ENCODE data around the gene CARS2.
"Not testable (repeated sequence)": the region's sequence is repeated elsewhere in the genome, so short reads cannot be mapped to it uniquely, and the experiment has no call there.

Gene CARS2, protein sequence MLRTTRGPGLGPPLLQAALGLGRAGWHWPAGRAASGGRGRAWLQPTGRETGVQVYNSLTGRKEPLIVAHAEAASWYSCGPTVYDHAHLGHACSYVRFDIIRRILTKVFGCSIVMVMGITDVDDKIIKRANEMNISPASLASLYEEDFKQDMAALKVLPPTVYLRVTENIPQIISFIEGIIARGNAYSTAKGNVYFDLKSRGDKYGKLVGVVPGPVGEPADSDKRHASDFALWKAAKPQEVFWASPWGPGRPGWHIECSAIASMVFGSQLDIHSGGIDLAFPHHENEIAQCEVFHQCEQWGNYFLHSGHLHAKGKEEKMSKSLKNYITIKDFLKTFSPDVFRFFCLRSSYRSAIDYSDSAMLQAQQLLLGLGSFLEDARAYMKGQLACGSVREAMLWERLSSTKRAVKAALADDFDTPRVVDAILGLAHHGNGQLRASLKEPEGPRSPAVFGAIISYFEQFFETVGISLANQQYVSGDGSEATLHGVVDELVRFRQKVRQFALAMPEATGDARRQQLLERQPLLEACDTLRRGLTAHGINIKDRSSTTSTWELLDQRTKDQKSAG

DNA sequence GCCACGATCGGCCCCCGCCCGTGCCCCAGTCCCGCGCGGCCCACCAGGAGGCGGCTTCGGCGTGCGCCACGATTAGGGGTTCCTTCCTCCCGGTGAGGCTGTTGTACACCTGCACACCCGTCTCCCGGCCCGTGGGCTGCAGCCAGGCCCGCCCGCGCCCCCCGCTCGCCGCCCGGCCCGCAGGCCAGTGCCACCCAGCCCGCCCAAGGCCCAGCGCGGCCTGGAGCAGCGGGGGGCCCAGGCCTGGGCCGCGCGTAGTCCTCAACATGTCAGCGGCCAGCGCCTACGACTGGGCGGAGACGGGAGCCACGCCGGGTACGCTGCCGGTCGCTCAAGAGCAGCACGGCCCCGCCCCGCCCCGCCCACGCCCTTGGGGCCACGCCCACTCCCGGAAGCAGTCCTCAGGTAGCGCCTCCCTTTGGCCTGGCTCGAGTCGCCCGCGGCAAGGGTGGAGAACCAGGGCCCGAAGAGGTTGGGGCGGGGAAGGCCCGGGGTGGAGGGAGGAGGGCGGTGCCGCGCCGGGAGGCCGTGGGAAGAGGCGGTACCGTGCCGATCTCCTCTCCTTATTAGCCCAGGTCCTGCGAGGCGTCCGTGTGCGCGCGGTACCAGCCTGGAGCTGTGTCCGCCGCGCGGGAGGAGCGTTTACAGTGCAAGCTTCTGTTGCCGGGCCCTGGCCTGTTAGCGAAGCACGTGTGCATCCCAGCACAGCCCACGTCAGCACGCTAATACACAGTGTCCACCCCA is at the start of gene CARS2:
TSS of gene CARS2 (minus strand) at position 291 of the 744 bp plus-strand sequence. CDS start at position 268, 23 bp downstream.
- FAIRE-seq: no peak

DNA sequence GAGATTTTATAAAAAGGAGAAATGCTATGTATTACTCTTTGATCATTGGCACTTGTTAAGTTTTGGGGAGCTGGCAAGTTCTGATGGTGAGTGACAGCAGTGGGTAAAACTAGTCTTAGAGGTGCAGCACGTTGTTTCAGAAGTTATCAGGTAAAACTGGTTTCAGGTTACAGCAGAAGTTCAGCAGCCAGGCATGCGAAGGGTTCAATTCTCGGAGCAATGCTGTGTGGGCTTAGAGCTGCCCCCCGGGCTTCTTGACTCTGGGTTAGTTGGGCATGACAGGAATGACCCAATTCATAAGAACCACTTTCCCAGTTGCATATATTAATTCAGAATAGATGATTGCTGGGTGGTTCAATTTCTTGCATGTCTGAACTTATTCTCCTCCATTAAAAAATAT is 42.4 kb upstream of the CARS2 start:
- no peak for FAIRE-seq

DNA sequence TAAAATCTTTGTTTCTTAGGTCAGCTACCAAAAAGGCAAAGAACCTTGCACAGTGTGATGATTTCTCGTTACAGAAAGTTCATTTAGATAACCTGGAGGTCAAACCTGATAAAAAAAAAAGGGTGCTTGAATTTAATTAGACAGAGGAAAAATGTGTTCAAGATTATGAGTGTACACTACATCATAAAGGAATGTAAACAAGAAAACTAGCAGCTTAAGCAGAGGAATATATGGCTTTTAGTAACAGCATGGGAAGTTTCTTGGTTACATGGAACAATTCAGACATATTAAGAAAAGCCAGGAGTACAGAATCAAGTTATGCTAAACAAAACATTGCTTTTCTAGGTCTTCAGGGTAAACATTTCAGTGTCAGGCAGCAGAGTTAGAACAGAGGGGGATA is 40.5 kb upstream of the CARS2 start:
- FAIRE-seq: no peak

DNA sequence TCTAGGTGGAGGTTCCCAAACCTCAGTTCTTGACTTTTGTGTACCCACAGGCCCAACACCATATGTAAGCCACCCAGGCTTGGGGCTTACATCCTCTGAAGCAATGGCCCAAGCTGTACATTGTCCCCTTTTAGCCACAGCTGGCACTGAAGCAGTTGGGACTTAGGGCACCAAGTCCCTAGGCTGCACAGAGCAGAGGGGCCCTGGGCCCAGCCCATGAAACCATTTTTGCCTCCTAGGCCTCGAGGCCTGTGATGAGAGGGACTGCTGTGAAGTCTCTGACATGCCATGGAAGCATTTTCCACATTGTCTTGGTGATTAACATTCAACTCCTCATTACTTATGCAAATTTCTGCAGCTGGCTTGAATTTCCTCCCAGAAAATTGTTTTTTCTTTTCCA is 37.8 kb upstream of the CARS2 start:
- no peak for FAIRE-seq

DNA sequence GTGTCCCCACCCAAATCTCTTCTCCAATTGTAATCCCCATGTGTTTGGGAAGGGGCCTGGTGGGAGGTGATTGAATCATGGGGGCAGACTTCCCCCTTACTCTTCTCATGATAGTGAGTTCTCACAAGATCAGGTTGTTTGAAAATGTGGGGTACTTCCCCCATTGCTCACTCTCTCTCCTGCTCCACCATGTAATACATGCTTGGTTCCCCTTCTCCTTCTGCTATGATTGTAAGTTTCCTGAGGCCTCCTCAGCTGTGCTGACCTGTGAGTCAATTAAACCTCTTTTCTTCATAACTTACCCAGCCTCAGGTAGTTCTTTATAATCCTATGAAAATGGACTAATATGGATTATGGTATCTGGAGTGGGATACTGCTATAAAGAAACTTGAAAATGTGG is 31.6 kb upstream of the CARS2 start:
- FAIRE-seq: no peak

DNA sequence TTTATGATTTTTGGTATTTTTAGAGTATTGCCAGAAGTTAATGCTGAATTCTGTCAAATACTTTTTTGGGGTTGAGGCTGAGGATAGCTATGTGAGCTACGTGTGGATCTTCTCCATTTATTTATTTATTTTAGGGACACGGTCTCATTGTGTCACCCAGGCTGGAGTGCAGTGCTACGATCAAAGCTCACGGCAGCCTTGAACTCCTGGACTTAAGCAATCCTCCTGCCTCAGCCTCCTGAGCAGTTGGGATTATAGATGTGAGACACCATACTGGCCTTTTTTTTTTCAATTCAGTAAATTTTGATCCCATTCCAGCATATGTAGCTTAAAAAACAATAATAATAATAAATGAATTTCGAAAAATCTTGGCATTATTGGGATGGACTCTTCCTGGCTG is 28.6 kb upstream of the CARS2 start:
- no peak for FAIRE-seq

DNA sequence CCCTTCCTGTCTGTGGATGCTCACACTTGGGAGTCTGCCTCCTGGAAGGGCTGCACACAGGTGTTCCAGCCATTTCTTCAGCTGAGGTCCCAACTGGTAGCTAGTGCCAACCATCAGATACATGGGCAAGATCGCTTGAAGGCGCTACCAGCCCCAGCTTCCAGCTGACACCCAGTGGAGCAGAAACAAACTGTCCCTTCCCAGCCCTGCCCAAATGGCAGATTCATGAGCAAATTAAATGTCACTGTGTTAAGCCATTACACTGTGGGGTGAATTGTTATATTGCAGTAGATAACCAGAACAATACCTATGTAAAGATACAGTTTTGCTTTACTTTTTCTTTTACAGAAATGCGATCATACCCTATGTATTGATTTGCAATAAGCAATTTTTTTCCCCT is 25.2 kb upstream of the CARS2 start:
- FAIRE-seq: no peak

DNA sequence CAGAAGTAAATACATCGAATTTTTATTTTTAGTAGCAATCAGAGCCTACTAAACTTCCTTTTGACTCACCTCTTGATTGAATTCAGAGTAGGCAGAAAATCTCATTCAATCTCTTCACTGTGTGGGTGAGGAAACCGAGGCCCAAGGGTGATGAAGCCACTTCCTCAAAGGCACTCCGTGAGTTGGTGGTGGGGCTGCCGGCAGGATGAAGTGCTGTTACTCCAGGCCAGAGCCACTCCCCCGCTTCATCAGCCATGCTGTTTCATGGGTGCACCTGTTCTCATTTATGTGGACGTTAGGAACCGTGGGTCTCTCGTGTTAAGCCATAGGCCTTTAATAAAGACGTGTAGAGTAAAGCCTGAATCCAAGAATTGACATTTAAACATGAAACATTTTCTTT is 20.8 kb upstream of the CARS2 start:
- no peak for FAIRE-seq

DNA sequence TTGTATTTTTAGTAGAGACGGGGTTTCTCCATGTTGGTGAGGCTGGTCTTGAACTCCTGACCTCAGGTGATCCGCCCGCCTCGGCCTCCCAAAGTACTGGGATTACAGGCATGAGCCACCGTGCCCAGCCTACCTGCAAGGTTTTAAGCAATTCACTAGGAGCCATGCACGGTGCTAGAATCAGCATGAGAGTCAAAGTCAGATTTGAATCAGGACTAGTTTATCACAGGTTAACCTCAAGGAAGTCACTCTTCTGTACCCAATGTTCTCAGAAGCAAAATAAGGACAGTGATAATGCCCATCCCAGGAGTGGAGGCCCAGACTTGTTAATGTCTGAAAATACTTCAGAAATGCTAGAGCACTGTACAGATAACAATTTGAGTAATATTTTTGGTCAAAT is 20.2 kb upstream of the CARS2 start:
- not testable (repeated sequence) for FAIRE-seq

DNA sequence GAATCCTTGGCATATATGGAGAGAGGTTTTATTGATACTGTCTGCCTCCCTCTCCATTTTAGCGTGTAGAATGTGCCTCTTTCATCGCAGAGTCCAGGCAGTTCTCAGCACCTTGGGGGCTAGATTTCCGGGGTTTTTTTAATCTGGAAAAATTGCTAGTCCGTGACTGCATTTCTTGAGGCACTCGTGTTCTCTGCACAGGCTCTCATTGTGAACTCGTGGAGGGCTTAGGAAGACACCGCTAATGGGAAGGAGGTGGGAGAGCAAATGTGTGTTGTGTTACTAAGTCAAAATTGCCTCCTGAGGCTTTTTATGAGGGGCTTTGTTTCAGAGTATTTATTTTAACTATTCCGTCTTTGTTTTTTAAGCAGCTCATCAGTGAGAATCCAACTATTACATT is 17.7 kb upstream of the CARS2 start:
- FAIRE-seq: no peak

DNA sequence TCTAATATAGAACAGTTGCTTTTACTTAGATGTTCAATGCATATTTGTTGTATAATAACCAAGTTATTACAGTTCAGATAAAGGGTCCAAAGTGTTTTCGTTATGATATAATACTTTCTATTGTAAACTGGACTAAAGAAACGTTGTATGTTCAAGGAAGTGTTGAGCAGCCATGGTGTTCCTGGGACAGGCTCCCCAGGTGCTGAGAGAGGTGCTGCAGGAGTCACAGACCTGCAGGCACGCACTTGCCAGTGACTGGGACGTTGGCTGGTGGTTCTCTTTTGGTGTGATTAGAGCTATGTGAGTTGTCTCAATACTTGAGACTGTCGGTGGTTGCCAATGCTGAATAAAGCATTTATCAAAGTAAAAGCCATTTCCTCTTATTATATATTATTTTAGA is 17.1 kb upstream of the CARS2 start:
- no peak for FAIRE-seq

DNA sequence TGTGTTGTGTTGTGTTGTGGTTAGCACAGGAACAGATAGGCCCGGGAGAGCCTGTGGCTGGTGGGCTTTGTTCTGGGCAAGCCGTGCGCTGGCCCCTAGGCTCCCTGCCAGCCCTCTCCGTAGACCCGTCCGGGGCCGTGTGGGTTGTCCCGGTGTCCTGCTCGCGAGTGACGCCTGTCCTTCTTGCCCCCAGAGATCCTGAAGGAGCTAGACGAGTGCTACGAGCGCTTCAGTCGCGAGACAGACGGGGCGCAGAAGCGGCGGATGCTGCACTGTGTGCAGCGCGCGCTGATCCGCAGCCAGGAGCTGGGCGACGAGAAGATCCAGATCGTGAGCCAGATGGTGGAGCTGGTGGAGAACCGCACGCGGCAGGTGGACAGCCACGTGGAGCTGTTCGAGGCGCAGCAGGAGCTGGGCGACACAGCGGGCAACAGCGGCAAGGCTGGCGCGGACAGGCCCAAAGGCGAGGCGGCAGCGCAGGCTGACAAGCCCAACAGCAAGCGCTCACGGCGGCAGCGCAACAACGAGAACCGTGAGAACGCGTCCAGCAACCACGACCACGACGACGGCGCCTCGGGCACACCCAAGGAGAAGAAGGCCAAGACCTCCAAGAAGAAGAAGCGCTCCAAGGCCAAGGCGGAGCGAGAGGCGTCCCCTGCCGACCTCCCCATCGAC is 13.3 kb upstream of the CARS2 start:
- FAIRE-seq: no peak

DNA sequence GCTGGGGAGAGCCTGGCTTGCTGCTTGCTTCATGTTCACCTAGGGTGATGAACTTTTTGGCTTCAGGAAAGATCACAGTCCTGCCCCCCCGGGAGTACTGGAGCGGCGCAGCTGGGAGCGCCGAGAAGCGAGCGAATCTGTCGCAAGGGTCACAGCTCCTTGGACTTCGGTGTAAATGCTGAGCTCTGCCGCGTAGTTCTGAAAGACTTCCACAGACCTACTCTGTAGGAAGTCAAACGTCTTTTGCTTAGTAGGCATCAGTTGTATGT is 10.3 kb upstream of the CARS2 start:
- no peak for FAIRE-seq

DNA sequence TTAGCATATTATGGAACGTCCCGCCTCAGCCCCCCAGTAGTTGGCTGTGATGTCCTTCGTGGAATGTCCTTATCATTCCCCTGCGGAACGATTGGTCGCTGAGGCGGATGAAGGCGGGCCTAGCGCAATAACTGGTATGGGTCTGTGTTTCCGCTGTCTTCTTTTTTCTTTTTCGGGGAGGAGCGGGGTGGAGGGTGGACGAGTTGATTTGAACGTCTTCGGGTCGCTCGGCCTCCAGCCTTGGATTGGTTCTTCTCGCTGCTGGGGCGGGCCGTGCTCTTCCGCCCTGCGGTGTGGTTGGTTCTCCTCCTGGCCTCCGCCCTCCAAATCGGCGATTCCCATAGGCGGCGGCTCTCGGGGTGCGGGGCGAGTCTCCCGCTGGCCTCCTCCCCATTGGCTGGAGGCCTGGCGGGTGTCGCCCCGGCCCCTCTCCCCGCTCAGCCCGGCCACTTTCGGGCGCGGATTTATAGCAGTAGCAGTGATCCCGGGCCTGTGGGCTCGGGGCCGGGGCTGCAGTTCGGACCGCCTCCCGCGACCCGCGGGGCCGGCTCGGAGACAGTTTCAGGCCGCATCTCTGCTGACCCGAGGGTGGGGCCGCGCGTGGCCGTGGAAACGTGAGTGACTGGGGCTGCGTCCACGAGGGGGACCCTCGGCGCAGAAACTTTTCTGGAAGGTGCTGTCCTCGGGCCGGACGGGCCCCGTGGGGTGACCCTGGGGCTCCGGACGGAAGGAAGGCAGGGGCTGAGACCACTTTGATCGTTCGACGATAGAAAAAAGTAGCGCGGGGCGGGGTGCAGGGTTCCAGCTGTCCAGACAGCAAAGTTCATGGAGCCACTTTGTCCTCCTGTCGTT is 9.7 kb upstream of the CARS2 start:
- FAIRE-seq: peak; percentile 97

DNA sequence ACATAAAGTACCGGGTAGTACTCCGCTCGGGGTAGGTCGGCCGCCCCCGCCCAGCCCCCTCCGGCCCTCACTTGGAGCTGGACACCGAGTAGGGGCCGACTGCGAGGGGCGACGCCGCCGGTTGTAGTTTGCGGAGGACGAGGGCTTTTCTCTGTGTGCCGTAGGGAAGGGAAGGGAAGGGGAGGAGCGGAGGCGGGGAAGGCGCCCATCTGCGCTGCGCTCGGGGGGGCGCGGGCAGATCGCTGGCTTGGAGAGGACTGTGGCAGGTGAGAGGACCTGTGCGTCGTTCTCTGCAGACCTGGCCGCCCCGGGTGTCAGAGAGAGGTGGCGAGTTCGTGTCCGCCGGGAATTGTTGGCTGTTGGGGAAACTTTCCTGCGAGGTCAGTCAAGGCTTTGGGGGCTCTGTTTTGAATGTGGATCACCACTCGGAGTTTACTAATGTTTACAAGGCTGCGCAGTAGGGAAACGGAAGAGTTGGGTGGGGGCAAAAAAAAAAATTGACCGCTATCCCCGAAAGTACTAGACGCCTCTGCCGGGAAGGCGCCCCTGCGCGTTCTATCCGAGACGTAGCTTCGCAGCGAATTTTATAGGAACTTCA is 9.0 kb upstream of the CARS2 start:
- no peak for FAIRE-seq

DNA sequence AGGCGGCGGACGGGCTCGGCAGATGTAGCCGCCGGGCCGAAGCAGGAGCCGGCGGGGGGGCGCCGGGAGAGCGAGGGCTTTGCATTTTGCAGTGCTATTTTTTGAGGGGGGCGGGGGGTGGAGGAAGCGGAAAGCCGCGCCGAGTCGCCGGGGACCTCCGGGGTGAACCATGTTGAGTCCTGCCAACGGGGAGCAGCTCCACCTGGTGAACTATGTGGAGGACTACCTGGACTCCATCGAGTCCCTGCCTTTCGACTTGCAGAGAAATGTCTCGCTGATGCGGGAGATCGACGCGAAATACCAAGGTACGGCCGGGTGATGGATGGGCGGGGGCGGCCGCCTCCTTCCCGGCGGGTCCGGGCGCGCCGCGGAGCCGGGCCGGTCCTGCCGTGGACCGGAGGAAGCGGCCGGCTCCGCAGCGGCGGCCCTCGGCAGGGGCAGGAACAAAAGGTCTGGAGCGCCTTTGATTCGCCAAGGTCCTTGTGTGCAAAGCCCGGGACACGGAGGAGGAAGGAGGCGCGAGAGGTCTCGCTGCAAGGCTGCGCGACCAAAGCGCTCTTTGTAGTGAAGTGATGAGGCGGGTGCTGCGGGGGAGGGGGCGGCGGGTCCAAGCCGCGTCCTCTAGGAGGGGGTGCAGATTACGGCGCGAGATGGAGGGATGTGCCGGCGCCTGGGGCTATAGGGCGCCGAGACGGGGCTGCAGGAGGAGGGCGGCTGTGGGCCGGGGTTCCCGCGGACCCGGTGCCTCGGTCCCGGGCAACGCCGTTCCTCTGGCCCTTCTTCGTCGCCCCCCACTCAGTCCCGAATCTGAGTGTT is 8.3 kb upstream of the CARS2 start:
- FAIRE-seq: no peak

DNA sequence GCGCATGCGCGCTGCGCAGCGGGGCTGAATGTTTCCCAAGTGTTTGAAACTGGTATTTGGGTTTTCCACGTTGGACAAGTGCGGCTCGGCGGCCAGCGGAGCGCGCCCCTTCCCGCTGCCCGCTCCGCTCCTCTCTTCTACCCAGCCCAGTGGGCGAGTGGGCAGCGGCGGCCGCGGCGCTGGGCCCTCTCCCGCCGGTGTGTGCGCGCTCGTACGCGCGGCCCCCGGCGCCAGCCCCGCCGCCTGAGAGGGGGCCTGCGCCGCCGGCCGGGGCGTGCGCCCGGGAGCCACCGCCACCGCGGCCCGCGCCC is 7.7 kb upstream of the CARS2 start, which contains the start of gene ING1:
TSS of gene ING1 (plus strand) at position 59 of the 311 bp plus-strand sequence. CDS start 450 bp downstream, outside the sequence.
- FAIRE-seq: no peak

DNA sequence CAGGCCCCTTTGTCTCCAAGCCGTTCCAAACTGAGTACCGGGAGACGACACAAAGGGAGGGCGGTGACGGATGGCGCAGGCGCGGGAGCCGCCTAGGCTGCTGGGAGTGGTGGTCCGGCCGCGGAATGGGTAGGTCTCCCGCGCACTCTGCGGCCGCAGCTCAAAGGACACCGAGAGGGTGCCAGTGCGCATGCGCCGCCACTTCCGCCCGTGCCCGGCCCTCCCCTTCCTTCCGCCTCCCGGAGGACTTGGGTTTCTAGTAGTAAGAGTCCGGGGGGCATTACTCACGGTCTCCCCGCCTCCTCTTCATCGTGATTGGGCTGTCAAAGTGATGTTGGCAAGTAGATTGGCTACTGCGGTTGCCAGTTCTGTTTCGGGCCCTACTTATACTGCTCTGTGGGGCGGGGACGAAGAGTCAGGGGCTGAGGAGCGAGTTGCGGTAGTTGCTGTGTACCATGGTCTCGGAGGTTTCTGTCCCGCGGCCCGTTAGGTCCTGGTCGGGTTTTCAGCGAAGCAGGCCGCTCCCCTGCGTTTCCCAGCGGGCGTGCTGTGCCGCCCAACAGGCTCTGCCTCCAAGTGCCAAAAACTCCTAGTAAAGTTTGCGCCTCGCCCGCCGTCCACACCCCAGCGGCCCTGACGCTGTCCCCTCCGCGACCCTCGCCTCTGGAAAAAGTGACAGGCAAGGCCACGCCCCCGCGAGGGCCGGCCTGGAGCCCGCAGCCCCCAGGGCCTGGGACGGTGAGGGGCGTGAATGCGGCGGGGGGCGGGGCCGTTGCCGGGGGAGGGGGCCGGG is 7.1 kb upstream of the CARS2 start:
- FAIRE-seq: peak; percentile 81

DNA sequence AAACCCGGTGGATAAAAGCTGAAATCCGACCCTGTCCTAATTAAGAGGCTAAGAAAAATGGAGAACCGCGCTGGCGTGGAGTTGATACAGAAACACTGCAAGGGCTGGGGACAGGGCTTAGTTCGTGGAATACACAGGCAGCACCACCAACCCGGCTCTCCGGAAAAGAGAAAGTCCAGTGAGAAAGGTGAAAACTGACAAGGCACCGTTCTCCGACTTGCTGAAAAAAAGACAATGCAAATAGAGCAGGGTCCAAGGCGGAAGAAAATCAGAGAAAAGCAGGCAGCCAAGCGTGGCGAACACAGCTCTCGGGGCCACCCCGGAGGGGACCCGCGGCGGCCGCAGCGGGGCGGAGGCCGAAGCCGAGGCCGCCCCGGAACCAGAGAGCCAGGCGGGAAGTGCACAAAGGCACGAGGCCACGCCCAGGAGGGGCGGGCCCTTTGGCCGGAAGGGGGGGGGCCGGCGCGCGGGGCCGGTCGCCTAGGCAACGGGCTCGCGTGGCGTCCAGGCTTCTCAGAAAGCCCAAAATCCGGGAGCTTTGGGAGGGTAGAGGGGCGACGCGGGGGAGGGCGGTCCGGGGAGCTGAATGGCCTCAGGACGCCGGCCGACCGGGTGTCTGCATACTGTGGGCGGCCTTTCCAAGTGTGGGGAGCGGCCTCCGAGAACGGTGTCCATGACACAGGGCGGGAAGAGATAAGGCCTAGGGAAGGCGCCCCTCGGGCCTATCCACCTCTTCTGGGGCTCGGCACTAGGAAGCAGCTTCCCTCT is 6.3 kb upstream of the CARS2 start:
- no peak for FAIRE-seq
